Stomach smooth muscle (tissue), 2 donors: ENCODE measurements around the gene CERS5.

Experiments
- H3K27ac ChIP-seq: one replicate; pipeline ENCODE4 v1.7.0; 2013; ENCODE audit warnings: mild to moderate bottlenecking, low read length, inconsistent platforms
- H3K27me3 ChIP-seq, 2 donors: one replicate each; pipeline ENCODE4 v1.7.0; 2013; ENCODE audit warnings: low read length in 2 of 2; ENCODE audit not compliant: insufficient read depth in 2 of 2, control insufficient read depth in 1 of 2
- H3K36me3 ChIP-seq, 2 donors: one replicate each; pipeline ENCODE4 v1.7.0; 2013; ENCODE audit warnings: low read length in 2 of 2; ENCODE audit not compliant: control insufficient read depth in 2 of 2, insufficient read depth in 2 of 2
- H3K4me1 ChIP-seq: one replicate; pipeline ENCODE4 v1.7.0; 2013; ENCODE audit warnings: low read length; ENCODE audit not compliant: control insufficient read depth, insufficient read depth
- H3K4me3 ChIP-seq, 2 donors: one replicate each; pipeline ENCODE4 v1.7.0; 2013; ENCODE audit warnings: low read length in 2 of 2
- H3K9ac ChIP-seq, 2 donors: one replicate each; pipeline ENCODE4 v1.7.0; 2013; ENCODE audit warnings: low read length in 2 of 2, mild to moderate bottlenecking in 1 of 2
- H3K9me3 ChIP-seq, 2 donors: one replicate each; pipeline ENCODE4 v1.7.0; 2013; ENCODE audit warnings: low read length in 2 of 2; ENCODE audit not compliant: control insufficient read depth in 2 of 2
- donor health status: healthy.
- donor health status: Pancreatic carcinoma.

The CERS5 gene

GRCh38 chr12:50200552-50201273 is 33.5 kb upstream of the CERS5 start:
- H3K36me3 ChIP-seq = peaks cover 27 to 34% of the 10 kb centered on the region in 2 donors
- H3K9ac ChIP-seq = no peak overlapping the region
- H3K27ac ChIP-seq = no peak overlapping the region
- no peaks in the 10 kb centered on the region for H3K9me3 ChIP-seq
- H3K4me3 ChIP-seq = no peak overlapping the region
- no peaks in the 10 kb centered on the region for H3K27me3 ChIP-seq
- no peaks in the 10 kb centered on the region for H3K4me1 ChIP-seq

GRCh38 chr12:50198829-50199228 is 31.7 kb upstream of the CERS5 start:
- Histone ChIP-seq H3K27me3 (no peaks in the 10 kb centered on the region), H3K27ac (no peak overlapping the region), H3K4me3 (no peak overlapping the region), H3K9ac (no peak overlapping the region), H3K36me3 (peaks cover 20 to 29% of the 10 kb centered on the region in 2 donors), H3K9me3 (no peaks in the 10 kb centered on the region), H3K4me1 (no peaks in the 10 kb centered on the region)

GRCh38 chr12:50197297-50197727 is 30.1 kb upstream of the CERS5 start:
- peaks cover 22 to 26% of the 10 kb centered on the region in 2 donors for H3K36me3 ChIP-seq
- H3K4me3 ChIP-seq = no peak overlapping the region
- H3K27ac ChIP-seq = no peak overlapping the region
- H3K9me3 ChIP-seq = no peaks in the 10 kb centered on the region
- H3K4me1 ChIP-seq = no peaks in the 10 kb centered on the region
- no peak overlapping the region for H3K9ac ChIP-seq
- H3K27me3 ChIP-seq = no peaks in the 10 kb centered on the region

GRCh38 chr12:50196537-50196936 is 29.4 kb upstream of the CERS5 start:
- Histone ChIP-seq H3K9me3 (no peaks in the 10 kb centered on the region), H3K27me3 (no peaks in the 10 kb centered on the region), H3K4me3 (no peak overlapping the region), H3K4me1 (no peaks in the 10 kb centered on the region), H3K27ac (no peak overlapping the region), H3K36me3 (peaks cover 22 to 23% of the 10 kb centered on the region in 2 donors), H3K9ac (no peak overlapping the region)

- no peak overlapping the region for H3K27ac ChIP-seq
- peaks cover 16 to 21% of the 10 kb centered on the region in 2 donors for H3K36me3 ChIP-seq
- no peaks in the 10 kb centered on the region for H3K27me3 ChIP-seq
- H3K9ac ChIP-seq = no peak overlapping the region
- no peak overlapping the region for H3K4me3 ChIP-seq
- no peaks in the 10 kb centered on the region for H3K4me1 ChIP-seq
- H3K9me3 ChIP-seq = no peaks in the 10 kb centered on the region
These were observed 28.7 kb upstream of the CERS5 start for GRCh38 chr12:50195832-50196231.

GRCh38 chr12:50192908-50193307 is 25.7 kb upstream of the CERS5 start:
- Histone ChIP-seq H3K27me3 (no peaks in the 10 kb centered on the region), H3K4me1 (peaks cover 7% of the 10 kb centered on the region), H3K36me3 (peaks cover 7 to 16% of the 10 kb centered on the region in 2 donors), H3K9ac (no peak overlapping the region), H3K9me3 (no peaks in the 10 kb centered on the region), H3K27ac (no peak overlapping the region), H3K4me3 (no peak overlapping the region)

- Histone ChIP-seq H3K27ac (no peak overlapping the region), H3K4me1 (peaks cover 13% of the 10 kb centered on the region), H3K36me3 (peaks cover 7 to 16% of the 10 kb centered on the region in 2 donors), H3K9ac (no peak overlapping the region), H3K4me3 (no peak overlapping the region), H3K27me3 (no peaks in the 10 kb centered on the region), H3K9me3 (no peaks in the 10 kb centered on the region)
These were observed 25.1 kb upstream of the CERS5 start for GRCh38 chr12:50192236-50192635.

- Histone ChIP-seq H3K36me3 (peaks cover 4 to 16% of the 10 kb centered on the region in 2 donors), H3K27ac (no peak overlapping the region), H3K9me3 (no peaks in the 10 kb centered on the region), H3K4me1 (peaks cover 18% of the 10 kb centered on the region), H3K4me3 (no peak overlapping the region), H3K27me3 (no peaks in the 10 kb centered on the region), H3K9ac (no peak overlapping the region)
These were observed 23.7 kb upstream of the CERS5 start for GRCh38 chr12:50190859-50191258.

- H3K4me1 ChIP-seq = peaks cover 19% of the 10 kb centered on the region
- H3K27ac ChIP-seq = no peak overlapping the region
- no peak overlapping the region for H3K9ac ChIP-seq
These were observed 21.9 kb upstream of the CERS5 start for GRCh38 chr12:50188875-50189575.

GRCh38 chr12:50188241-50188781 is 21.1 kb upstream of the CERS5 start:
- H3K9ac ChIP-seq = no peak overlapping the region
- H3K36me3 ChIP-seq = peaks cover 4 to 17% of the 10 kb centered on the region in 2 donors
- no peaks in the 10 kb centered on the region for H3K27me3 ChIP-seq
- H3K4me1 ChIP-seq = peaks cover 19% of the 10 kb centered on the region
- no peaks in the 10 kb centered on the region for H3K9me3 ChIP-seq
- peak overlapping the region; percentile 24 for H3K27ac ChIP-seq
- no peak overlapping the region for H3K4me3 ChIP-seq

More at GRCh38 chr12:50188875-50189575, 21.9 kb upstream of the CERS5 start:
- H3K9me3 ChIP-seq = no peaks in the 10 kb centered on the region
- H3K4me3 ChIP-seq = no peak overlapping the region
- H3K36me3 ChIP-seq = peaks cover 4 to 17% of the 10 kb centered on the region in 2 donors
- no peaks in the 10 kb centered on the region for H3K27me3 ChIP-seq
